Peyer's patch (tissue), 4 donors: ENCODE measurements around the gene DCAF4L1. TPM values are rescaled to one million over a fixed set of nuclear protein-coding genes. Genes with fewer than 3 reads are reported as not detected.

Source experiments
- DNase-seq, 3 donors: peaks; one replicate each; pipeline ENCODE4 v3.0.0-alpha.2; 2017 to 2019
- H3K27ac ChIP-seq, 4 donors: fragments of 200-600 bp; sonication (generic); one replicate each; pipeline ENCODE4 v1.5.1; 2016 to 2019
- H3K27me3 ChIP-seq, 2 donors: fragments of 200-600 bp; sonication (generic); one replicate each; pipeline ENCODE4 v1.5.1; 2019
- H3K36me3 ChIP-seq, 3 donors: fragments of 200-600 bp; sonication (generic); one replicate each; pipeline ENCODE4 v1.5.1; 2016 to 2019
- H3K4me1 ChIP-seq, 4 donors: fragments of 200-600 bp; sonication (generic); one replicate each; pipeline ENCODE4 v1.5.1; 2016 to 2019
- H3K4me3 ChIP-seq, 4 donors: fragments of 200-600 bp; sonication (generic); 1 replicate in 3 of 4; 2 replicates in 1 of 4; pipeline ENCODE4 v1.5.1; 2016 to 2019; ENCODE audit warnings: mild to moderate bottlenecking in 1 of 4
- H3K9me3 ChIP-seq, 4 donors: fragments of 200-600 bp; sonication (generic); one replicate each; pipeline ENCODE4 v1.5.1; 2016 to 2019; ENCODE audit warnings: mild to moderate bottlenecking in 1 of 4
- CTCF ChIP-seq, 6 experiments: fragments of 450-650 bp in 4 of 6; fragments of 200-600 bp in 2 of 6; sonication (generic) in 1 of 6; IDR thresholded peaks; one replicate each; pipeline ENCODE4 v1.5.1; 2017 to 2019; ENCODE audit warnings: antibody characterized with exemption in 6 of 6, mild to moderate bottlenecking in 3 of 6, moderate library complexity in 1 of 6
- POLR2A ChIP-seq, 2 donors: fragments of 450-650 bp; IDR thresholded peaks; one replicate each; pipeline ENCODE4 v1.5.1; 2017; ENCODE audit warnings: antibody characterized with exemption in 2 of 2, mild to moderate bottlenecking in 2 of 2, moderate library complexity in 2 of 2
- total RNA-seq, 4 donors: library from RNA; depleted of rRNA; stranded (reverse); fragments of >200 nt; gene quantifications; one replicate each; pipeline ENCODE4 v1.1.0, GENCODE V29; 2016

The DCAF4L1 gene
- total RNA-seq, 4 donors from 2014 or later, result 0.19 to 0.53 TPM; not detected in 2

GRCh38 chr4:41935652-41936021 is 45.9 kb upstream of the DCAF4L1 start:
- Histone ChIP-seq H3K27ac (peak overlapping the region; percentile 76 to 82 (median 79)), H3K4me1 (peaks cover 0 to 24% (median 6%) of the 10 kb centered on the region in 4 donors), H3K4me3 (peak overlapping the region; percentile 72 to 93 (median 86)), H3K27me3 (no peaks in the 10 kb centered on the region), H3K9me3 (no peaks in the 10 kb centered on the region), H3K36me3 (peaks cover 0 to 10% (median 0%) of the 10 kb centered on the region in 3 donors)
- DNase-seq, result no peak
- TF ChIP-seq POLR2A (IDR thresholded peaks at IDR 0.05) (no peak), CTCF (IDR thresholded peaks at IDR 0.05) (no peak)

- Histone ChIP-seq H3K36me3 (peaks cover 0 to 10% (median 0%) of the 10 kb centered on the region in 3 donors), H3K27me3 (no peaks in the 10 kb centered on the region), H3K27ac (no peak overlapping the region), H3K4me1 (peaks cover 0 to 24% (median 6%) of the 10 kb centered on the region in 4 donors), H3K4me3 (no peak overlapping the region), H3K9me3 (no peaks in the 10 kb centered on the region)
- no peak for DNase-seq
- TF ChIP-seq CTCF (IDR thresholded peaks at IDR 0.05) (no peak), POLR2A (IDR thresholded peaks at IDR 0.05) (no peak)
Measured at GRCh38 chr4:41939016-41939626, 42.4 kb upstream of the DCAF4L1 start.

DNA sequence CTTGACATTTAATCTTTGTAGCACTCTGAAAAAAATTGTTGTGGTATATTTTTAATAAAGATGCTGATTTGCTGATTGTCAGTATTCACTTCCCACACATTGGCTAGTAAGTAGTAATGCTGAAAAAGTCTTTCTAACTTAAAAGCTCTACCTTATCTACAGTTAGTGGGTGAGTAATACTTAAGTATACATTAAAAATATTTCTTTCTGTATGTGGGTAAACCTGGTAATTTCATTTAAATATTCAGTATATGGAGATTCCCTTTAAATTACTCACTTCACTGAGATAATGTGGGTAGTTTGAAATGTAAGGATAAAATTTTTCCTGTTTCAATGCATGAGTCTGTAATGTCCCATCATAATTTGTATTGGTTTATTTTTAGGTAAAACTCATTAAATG is 40.7 kb upstream of the DCAF4L1 start:
- TF ChIP-seq CTCF (IDR thresholded peaks at IDR 0.05), result no peak
- no peak for TF ChIP-seq POLR2A (IDR thresholded peaks at IDR 0.05)
- no peak for DNase-seq

DNA sequence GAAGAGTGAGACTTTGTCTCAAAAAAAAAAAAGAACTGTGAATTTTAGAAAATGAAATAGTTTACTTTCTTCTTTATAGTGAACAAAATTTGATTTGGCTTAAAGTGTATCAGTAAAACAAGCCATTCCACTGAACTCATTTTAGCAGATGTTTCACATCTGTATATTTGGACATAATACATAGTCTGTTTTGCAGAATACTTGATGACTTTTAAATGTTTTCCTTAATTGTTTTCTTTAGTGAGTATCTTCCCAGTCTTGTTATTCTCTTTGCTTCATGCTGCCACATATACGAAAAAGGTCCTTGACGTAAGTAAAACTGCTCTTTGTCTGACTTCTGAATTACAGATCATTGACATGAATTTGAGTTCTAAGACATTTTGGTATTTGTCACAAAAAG is 38.0 kb upstream of the DCAF4L1 start:
- no peak for DNase-seq
- TF ChIP-seq POLR2A (IDR thresholded peaks at IDR 0.05) (no peak), CTCF (IDR thresholded peaks at IDR 0.05) (no peak)
- no peak overlapping the region for H3K27ac ChIP-seq
- peaks cover 0 to 18% (median 0%) of the 10 kb centered on the region in 3 donors for H3K36me3 ChIP-seq
- no peak overlapping the region for H3K4me3 ChIP-seq
- H3K9me3 ChIP-seq, result no peaks in the 10 kb centered on the region
- no peaks in the 10 kb centered on the region for H3K4me1 ChIP-seq
- no peaks in the 10 kb centered on the region for H3K27me3 ChIP-seq

More for the DNA sequence above, 40.7 kb upstream of the DCAF4L1 start:
- no peaks in the 10 kb centered on the region for H3K27me3 ChIP-seq
- no peak overlapping the region for H3K4me3 ChIP-seq
- H3K9me3 ChIP-seq, result no peaks in the 10 kb centered on the region
- no peak overlapping the region for H3K27ac ChIP-seq
- peaks cover 0 to 10% (median 0%) of the 10 kb centered on the region in 3 donors for H3K36me3 ChIP-seq
- H3K4me1 ChIP-seq, result peaks cover 0 to 22% (median 6%) of the 10 kb centered on the region in 4 donors

- no peak overlapping the region for H3K27ac ChIP-seq
- no peak for TF ChIP-seq CTCF (IDR thresholded peaks at IDR 0.05)
- TF ChIP-seq POLR2A (IDR thresholded peaks at IDR 0.05), result no peak
- H3K4me3 ChIP-seq, result no peak overlapping the region
- H3K27me3 ChIP-seq, result no peaks in the 10 kb centered on the region
- DNase-seq, result no peak
- H3K36me3 ChIP-seq, result peaks cover 0 to 16% (median 0%) of the 10 kb centered on the region in 3 donors
- no peaks in the 10 kb centered on the region for H3K4me1 ChIP-seq
- H3K9me3 ChIP-seq, result no peaks in the 10 kb centered on the region
Measured at GRCh38 chr4:41944089-41944488, 37.5 kb upstream of the DCAF4L1 start.
